ENCODE data around the gene JAM3. TPM values are rescaled to one million over a fixed set of nuclear protein-coding genes. Genes with fewer than 3 reads are reported as not detected.

Gene JAM3
- total and polyA plus RNA-seq, 2 of the 4 experiments (the other 2 are of a cell fraction): 38.0 to 71.5 TPM

DNA sequence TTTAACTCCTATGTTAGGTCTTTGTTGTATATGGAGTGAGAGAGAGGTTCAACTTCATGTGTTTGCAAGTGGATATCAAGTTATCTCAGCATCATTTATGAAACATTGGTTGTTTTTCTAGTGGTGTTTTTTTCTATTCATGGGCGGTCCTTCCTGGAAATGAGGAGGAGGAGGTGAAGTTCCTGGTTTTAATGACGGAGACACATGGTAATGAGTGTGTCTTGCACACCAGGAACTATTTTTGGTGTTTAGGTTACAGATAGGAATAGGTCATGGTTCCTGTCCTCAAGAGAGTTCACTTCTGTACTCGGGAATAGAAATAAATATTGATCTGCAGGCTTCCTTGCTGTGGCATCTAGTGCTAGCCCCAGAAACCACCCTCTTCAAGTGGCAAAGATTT is 74.9 kb downstream of the JAM3 start:
- H4K8ac ChIP-seq (ENCODE audit: low read depth in 2 of 2, low read length in 2 of 2): no peak overlapping the region
- no peak for TF ChIP-seq CHD1 (IDR thresholded peaks at IDR 0.05; ENCODE audit: low read depth, low read length)
- no peak for TF ChIP-seq MAFK (IDR thresholded peaks at IDR 0.05; ENCODE audit: low read depth, low read length)
- TF ChIP-seq NFE2L2 (IDR thresholded peaks at IDR 0.05; ENCODE audit: low read depth, low read length): no peak
- no peak for TF ChIP-seq RCOR1 (IDR thresholded peaks at IDR 0.05; ENCODE audit: insufficient replicate concordance, low read length)
- TF ChIP-seq RFX5 (IDR thresholded peaks at IDR 0.05; ENCODE audit: low read depth, low read length): no peak
- no peak for TF ChIP-seq POLR2A (IDR thresholded peaks at IDR 0.05; ENCODE audit: low read depth, low read length)
- TF ChIP-seq, protein P1, sequence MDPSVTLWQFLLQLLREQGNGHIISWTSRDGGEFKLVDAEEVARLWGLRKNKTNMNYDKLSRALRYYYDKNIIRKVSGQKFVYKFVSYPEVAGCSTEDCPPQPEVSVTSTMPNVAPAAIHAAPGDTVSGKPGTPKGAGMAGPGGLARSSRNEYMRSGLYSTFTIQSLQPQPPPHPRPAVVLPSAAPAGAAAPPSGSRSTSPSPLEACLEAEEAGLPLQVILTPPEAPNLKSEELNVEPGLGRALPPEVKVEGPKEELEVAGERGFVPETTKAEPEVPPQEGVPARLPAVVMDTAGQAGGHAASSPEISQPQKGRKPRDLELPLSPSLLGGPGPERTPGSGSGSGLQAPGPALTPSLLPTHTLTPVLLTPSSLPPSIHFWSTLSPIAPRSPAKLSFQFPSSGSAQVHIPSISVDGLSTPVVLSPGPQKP (IDR thresholded peaks at IDR 0.05; ENCODE audit: borderline replicate concordance, low read depth, low read length): no peak
- TF ChIP-seq RAD21 (IDR thresholded peaks at IDR 0.05; ENCODE audit: low read length): no peak
- TF ChIP-seq, protein P2, sequence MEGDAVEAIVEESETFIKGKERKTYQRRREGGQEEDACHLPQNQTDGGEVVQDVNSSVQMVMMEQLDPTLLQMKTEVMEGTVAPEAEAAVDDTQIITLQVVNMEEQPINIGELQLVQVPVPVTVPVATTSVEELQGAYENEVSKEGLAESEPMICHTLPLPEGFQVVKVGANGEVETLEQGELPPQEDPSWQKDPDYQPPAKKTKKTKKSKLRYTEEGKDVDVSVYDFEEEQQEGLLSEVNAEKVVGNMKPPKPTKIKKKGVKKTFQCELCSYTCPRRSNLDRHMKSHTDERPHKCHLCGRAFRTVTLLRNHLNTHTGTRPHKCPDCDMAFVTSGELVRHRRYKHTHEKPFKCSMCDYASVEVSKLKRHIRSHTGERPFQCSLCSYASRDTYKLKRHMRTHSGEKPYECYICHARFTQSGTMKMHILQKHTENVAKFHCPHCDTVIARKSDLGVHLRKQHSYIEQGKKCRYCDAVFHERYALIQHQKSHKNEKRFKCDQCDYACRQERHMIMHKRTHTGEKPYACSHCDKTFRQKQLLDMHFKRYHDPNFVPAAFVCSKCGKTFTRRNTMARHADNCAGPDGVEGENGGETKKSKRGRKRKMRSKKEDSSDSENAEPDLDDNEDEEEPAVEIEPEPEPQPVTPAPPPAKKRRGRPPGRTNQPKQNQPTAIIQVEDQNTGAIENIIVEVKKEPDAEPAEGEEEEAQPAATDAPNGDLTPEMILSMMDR (conservative IDR thresholded peaks at IDR 0.05; ENCODE audit: low read depth, low read length): no peak
- TF ChIP-seq BHLHE40 (IDR thresholded peaks at IDR 0.05; ENCODE audit: low read depth, low read length): no peak
- no peak for TF ChIP-seq SMC3 (IDR thresholded peaks at IDR 0.05; ENCODE audit: low read depth, low read length)
- TF ChIP-seq, protein P3, sequence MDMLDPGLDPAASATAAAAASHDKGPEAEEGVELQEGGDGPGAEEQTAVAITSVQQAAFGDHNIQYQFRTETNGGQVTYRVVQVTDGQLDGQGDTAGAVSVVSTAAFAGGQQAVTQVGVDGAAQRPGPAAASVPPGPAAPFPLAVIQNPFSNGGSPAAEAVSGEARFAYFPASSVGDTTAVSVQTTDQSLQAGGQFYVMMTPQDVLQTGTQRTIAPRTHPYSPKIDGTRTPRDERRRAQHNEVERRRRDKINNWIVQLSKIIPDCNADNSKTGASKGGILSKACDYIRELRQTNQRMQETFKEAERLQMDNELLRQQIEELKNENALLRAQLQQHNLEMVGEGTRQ (IDR thresholded peaks at IDR 0.05; ENCODE audit: low read depth, low read length): no peak
- TF ChIP-seq MXI1 (IDR thresholded peaks at IDR 0.05; ENCODE audit: borderline replicate concordance, low read depth, low read length): no peak
- no peak for TF ChIP-seq MAZ (IDR thresholded peaks at IDR 0.05; ENCODE audit: borderline replicate concordance, low read depth, low read length)
- no peak for TF ChIP-seq FOS (IDR thresholded peaks at IDR 0.05; ENCODE audit: low read depth, low read length)
- no peak for DNase-seq
- H3K4me3 ChIP-seq (ENCODE audit: insufficient read depth, low read depth, low read length): no peak overlapping the region
- no peak overlapping the region for H4K91ac ChIP-seq (ENCODE audit: insufficient read depth, low read depth, low read length)
- in situ Hi-C loops (cut with MboI; ENCODE audit: low sequenced_read_pairs) (loop anchor here (5.0 to 10.0 kb wide), 2 partner anchors 96 to 219 kb away; no protein-coding TSS in a partner anchor), dilution Hi-C loops (cut with HindIII; ENCODE audit: low sequenced_read_pairs, unreplicated experiment) (no loop called here), intact Hi-C loops (cut with micrococcal nuclease) (no loop called here)
- no peak overlapping the region for H3K18ac ChIP-seq (ENCODE audit: low read depth, low read length)
- H2BK20ac ChIP-seq (ENCODE audit: low read depth, low read length): no peak overlapping the region
- ChIA-PET POLR2A (ENCODE audit: unreplicated experiment) (no interaction called here), CTCF (interaction anchor here (2.2 kb wide), 1 partner anchor 94 kb away, joined by 7 read pairs; no protein-coding TSS in a partner anchor)
- peaks cover 12% of the 10 kb centered on the region for H3K36me3 ChIP-seq (ENCODE audit: control insufficient read depth, insufficient read depth, low read length)
- no peak for ATAC-seq (ENCODE audit: low read depth)
- H2AFZ ChIP-seq (replicated peaks; ENCODE audit: low read length, poor library complexity): no peak overlapping the region
- no peak overlapping the region for H3K4ac ChIP-seq (ENCODE audit: low read depth, low read length)
- peaks cover 0 to 6% of the 10 kb centered on the region in 2 experiments; a peak in 2 of 4 replicates for H3K79me1 ChIP-seq (ENCODE audit: low read depth in 1 of 2, low read length in 2 of 2)
- no peak overlapping the region for H2BK15ac ChIP-seq (ENCODE audit: low read depth, low read length)
- no peak overlapping the region for H3K23ac ChIP-seq (ENCODE audit: low read depth, low read length)
- H3K27me3 ChIP-seq (ENCODE audit: control insufficient read depth, insufficient read depth, low read length): no peaks in the 10 kb centered on the region
- H2BK5ac ChIP-seq (ENCODE audit: low read depth, low read length, poor library complexity, severe bottlenecking): no peak overlapping the region
- H3K4me2 ChIP-seq (ENCODE audit: low read depth, low read length): no peak overlapping the region
- H3K4me1 ChIP-seq (ENCODE audit: control insufficient read depth, insufficient read depth, low read length): 0 out of 2 replicates have a peak, but pooled peaks cover 3% of the 10 kb centered on the region
- H2AK9ac ChIP-seq (replicated peaks; ENCODE audit: low read depth, low read length, poor library complexity): no peak overlapping the region
- H3K14ac ChIP-seq (replicated peaks; ENCODE audit: low read depth, low read length): no peak overlapping the region
- no peaks in the 10 kb centered on the region for H3K9me1 ChIP-seq (ENCODE audit: insufficient read depth, low read length)
- H4K5ac ChIP-seq (ENCODE audit: low read depth, low read length): no peak overlapping the region
- H3K56ac ChIP-seq (ENCODE audit: extremely low read depth, insufficient read depth, low read length): no peak overlapping the region
- no peaks in the 10 kb centered on the region for H3K9me3 ChIP-seq (ENCODE audit: control insufficient read depth, insufficient read depth, low read length)
- BruUV-seq (replicated peaks): no TSS peak
- no peak overlapping the region for H2AK5ac ChIP-seq (ENCODE audit: low read depth, low read length)
- WGBS, 2 experiments (ENCODE audit: extremely low coverage in 2 of 2, insufficient read length in 1 of 2): no CpG with 5 or more reads among the region's 3 CpGs
- H2BK120ac ChIP-seq (ENCODE audit: low read depth, low read length): no peak overlapping the region
- H3K27ac ChIP-seq (ENCODE audit: insufficient read depth, low read length): no peak overlapping the region
- H3K9ac ChIP-seq (ENCODE audit: low read depth, low read length): no peak overlapping the region
- H4K20me1 ChIP-seq (ENCODE audit: insufficient read depth, low read length): peaks cover 3% of the 10 kb centered on the region; the same call in 1 of the 2 replicates
